ENCODE results near the gene ARHGEF28.

DNA sequence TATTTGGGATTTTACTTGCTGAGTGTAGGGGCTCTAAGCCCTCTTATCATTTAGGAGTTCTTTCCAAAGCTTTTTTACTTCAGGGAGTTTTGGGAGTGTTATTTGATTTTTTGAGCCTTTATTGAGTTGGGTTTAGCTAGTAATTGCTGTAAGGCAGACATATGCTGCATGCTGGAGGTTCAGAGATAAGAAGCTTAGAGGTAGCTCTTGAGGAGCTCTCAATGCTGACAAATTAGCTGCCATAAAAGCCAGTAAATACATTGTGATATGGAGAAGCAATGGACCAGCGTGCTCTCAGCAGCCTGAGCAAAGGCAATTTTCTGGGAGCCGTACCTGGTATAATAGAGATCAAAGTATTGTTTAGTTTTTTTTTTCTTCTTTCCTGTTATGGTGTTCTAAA is 11.6 kb downstream of the ARHGEF28 start:
- TF ChIP-seq POLR2AphosphoS5 (IDR thresholded peaks at IDR 0.05) (no peak), EP300 (IDR thresholded peaks at IDR 0.05) (no peak)
